ENCODE data around the gene NUP153.
A peak's percentile ranks its signal among the peaks of the same experiment; 100 is the strongest.
"Not testable (repeated sequence)": the region's sequence is repeated elsewhere in the genome, so short reads cannot be mapped to it uniquely, and the experiment has no call there.

NUP153 gene

GRCh38 chr6:17706580-17707370 is at the start of gene NUP153:
Gene NUP153, minus strand, starts transcription at chr6:17706925. Its CDS starts 538 bp downstream, at chr6:17706387.
- DNase-seq (ENCODE audit: low read depth, low spot score): peak; percentile 100

GRCh38 chr6:17754254-17754653 is 47.5 kb upstream of the NUP153 start:
- no peak for DNase-seq (ENCODE audit: low read depth, low spot score)

DNA sequence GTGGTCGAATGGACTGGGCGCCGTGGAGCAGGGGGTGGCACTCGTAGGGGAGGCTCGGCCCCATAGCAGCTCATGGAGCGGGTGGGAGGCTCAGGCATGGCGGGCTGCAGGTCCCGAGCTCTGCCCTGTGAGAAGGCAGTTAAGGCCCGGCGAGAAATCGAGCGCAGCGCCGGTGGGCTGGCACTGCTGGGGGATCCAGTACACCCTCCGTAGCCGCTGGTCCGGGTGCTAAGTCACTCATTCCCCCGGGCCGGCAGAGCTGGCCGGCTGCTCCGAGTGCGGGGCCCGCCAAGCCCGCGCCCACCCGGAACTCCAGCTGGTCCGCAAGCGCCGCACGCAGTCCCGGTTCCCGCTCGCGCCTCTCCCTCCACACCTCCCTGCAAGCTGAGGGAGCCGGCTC is 38.6 kb upstream of the NUP153 start:
- not testable (repeated sequence) for DNase-seq (ENCODE audit: low read depth, low spot score)

DNA sequence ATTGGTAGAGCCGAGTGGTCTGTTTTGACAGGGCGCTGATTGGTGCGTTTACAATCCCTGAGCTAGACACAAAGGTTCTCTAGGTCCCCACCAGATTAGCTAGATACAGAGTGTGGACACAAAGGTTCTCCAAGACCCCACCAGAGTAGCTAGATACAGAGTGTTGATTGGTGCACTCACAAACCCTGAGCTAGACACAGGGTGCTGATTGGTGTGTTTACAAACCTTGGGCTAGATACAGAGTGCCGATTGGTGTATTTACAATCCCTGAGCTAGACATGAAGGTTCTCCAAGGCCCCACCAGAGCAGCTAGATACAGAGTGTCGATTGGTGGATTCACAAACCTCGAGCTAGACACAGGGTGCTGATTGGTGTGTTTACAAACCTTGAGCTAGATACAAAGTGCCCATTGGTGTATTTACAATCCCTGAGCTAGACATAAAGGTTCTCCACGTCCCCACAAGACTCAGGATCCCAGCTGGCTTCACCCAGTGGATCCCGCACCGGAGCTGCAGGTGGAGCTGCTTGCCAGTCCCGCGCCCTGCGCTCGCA is 38.1 kb upstream of the NUP153 start:
- not testable (repeated sequence) for DNase-seq (ENCODE audit: low read depth, low spot score)

- no peak for DNase-seq (ENCODE audit: low read depth, low spot score)
These were observed 37.5 kb upstream of the NUP153 start for GRCh38 chr6:17744019-17744756.

DNA sequence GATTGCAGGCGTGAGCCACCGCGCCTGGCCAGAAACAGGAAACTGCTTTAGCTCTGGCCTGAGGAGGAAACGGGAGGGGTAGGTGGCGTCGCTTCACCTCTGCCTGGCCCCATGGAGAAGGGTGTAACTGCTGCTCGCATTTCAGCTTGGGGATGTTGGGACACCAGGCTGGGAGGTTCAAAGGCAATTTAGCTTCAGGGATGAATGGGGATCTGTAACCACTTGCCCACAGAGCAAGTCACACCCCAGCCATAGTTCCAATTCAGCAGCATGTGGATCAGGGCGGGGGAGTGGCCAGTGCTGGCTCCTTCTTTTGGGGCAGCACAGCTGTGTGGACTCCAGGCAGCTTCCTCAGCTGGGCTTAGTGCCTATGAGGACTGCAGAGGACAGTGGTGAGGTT is 34.8 kb upstream of the NUP153 start:
- DNase-seq (ENCODE audit: low read depth, low spot score): no peak

- no peak for DNase-seq (ENCODE audit: low read depth, low spot score)
These were observed 34.0 kb upstream of the NUP153 start for GRCh38 chr6:17740559-17741220.

DNA sequence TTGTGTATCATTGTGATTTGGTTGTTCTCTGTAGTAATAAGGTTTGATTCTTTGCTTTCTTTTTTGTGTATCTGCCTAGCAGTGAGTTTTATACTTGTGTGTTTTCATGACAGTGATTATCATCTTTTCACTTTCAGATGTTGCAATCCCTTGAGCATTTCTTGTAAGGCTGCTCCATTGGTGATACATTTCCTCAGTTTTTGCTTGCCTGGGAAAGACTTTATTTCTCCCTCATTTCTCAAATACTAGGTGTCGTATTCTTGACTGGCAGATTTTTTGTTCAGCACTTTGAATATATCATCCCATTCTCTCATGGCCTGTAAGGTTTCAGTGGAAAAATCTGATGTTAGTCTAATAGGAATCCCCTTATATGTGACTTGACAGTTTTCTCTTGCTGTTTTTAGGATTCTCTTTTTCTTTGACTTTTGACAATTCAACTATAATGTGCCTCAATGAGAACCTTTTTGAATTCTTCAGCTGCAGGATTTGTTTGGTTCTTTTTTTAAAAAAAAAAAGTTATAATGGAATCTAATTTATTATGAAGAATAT is 31.1 kb upstream of the NUP153 start:
- no peak for DNase-seq (ENCODE audit: low read depth, low spot score)

DNA sequence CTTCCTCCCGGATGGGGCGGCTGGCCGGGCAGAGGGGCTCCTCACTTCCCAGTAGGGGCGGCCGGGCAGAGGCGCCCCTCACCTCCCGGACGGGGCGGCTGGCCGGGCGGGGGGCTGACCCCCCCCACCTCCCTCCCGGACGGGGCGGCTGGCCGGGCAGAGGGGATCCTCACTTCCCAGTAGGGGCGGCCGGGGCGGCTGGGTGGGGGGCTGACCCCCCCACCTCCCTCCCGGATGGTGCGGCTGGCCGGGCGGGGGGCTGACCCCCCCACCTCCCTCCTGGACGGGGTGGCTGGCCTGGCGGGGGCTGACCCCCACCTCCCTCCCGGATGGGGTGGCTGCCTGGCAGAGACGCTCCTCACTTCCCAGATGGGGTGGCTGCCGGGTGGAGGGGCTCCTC is 28.6 kb upstream of the NUP153 start:
- DNase-seq (ENCODE audit: low read depth, low spot score): not testable (repeated sequence)

DNA sequence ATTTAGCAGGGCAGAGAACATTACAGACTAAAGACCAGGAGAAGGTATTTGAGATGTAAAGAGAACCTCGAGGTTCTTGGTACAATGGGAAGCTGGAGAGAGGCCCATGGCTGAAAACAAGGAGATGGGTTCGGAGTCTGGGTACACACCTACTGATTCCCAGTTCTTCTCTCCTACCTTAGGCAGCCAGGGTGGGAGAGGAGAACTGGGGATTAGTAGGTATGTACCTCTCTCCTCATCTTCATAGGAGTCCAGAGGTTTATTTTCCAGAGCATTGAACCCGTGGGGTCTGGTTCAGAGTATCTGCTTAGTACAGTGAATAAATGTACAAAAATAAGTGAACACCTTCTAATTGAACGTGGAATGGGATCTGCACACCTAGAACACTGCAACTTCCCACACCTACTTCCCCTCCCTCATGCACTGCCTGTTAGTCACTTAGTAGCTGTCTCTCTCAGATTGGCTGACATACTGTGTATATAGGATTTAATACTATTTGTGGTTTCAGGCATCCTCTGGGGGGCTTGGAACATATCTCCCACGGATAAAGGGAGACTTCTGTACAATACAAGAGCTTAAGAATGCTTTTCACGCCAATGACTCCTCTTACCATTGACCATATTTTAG is 23.5 kb upstream of the NUP153 start:
- no peak for DNase-seq (ENCODE audit: low read depth, low spot score)

GRCh38 chr6:17729223-17730077 is 22.7 kb upstream of the NUP153 start:
- DNase-seq (ENCODE audit: low read depth, low spot score): no peak

DNA sequence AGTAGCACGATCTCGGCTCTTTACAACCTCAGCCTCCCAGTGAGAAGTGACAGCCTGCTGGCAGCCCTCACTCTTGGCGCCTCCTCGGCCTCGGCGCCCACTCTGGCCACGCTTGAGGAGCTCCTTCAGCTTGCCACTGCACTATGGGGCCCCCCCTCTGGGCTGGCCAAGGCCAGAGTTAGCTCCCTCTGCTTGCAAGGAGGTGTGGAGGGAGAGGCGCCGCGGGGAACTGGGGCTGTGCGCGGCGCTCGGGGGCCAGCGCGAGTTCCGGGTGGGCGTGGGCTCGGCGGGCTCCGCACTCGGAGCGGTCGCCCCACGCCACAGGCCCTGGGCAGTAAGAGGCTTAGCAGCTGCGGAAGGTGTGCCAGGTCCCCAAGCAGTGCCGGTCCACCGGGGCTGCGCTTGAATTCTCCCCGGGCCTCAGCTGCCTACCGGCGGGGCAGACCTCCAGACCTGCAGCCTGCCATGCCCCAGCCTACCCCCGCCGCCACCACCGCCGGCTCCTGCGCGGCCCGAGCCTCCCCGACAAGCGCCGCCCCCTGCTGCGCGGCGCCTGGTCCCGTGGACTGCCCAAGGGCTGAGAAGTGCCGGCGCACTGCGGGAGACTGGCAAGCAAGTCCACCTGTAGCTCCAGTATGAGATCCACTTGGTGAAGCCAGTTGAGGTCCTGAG is 22.0 kb upstream of the NUP153 start:
- DNase-seq (ENCODE audit: low read depth, low spot score): no peak

DNA sequence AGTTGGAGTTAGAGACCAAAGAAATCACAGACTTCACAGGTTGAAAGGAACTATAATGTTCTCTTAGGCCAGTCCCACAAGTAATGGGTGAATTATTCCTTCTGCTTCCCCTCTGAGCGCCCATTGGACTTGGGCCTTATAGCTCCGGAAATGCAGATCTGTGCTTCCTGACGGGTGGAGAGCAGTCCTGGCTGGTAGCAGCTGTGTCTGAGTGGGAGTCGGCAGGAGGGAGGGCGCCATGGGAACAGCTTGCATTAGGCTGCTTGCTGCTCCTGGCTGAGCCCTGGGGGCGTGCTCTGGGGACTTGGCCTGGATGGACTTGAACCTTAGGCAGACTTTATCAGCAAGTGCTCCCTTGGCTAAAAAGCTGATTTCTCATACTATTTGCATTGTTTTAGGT is 18.4 kb upstream of the NUP153 start:
- peak; percentile 23 for DNase-seq (ENCODE audit: low read depth, low spot score)

- DNase-seq (ENCODE audit: low read depth, low spot score): no peak
These were observed 17.6 kb upstream of the NUP153 start for GRCh38 chr6:17724341-17724740.

- DNase-seq (ENCODE audit: low read depth, low spot score): no peak
These were observed 14.9 kb upstream of the NUP153 start for GRCh38 chr6:17721671-17722070.

GRCh38 chr6:17719323-17720041 is 12.8 kb upstream of the NUP153 start:
- no peak for DNase-seq (ENCODE audit: low read depth, low spot score)

DNA sequence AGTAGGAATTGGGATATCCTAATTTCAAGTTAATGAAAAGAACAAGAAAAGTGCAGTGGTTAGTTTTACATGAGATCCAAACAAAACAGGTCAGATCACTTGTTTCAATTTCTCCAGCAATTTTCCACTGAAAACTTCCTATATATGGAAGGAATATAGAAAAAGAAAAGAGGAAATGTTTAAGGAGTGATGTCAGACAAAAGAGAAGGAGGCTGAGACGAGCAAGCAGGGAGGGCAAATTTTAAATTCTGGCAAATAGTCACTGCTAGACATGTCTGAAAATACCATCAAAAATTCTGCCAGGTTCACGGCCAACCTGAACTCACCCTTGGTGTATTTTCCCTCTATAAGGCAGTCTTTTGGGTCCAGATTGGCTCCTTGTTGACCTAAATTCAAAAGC is 9.5 kb upstream of the NUP153 start:
- no peak for DNase-seq (ENCODE audit: low read depth, low spot score)

- peak; percentile 80 for DNase-seq (ENCODE audit: low read depth, low spot score)
These were observed 8.4 kb upstream of the NUP153 start for GRCh38 chr6:17714879-17715851.

Measured in astrocyte of the hippocampus (primary cell).